ENCODE measurements around the gene SNRNP27. TPM values are rescaled to one million over a fixed set of nuclear protein-coding genes. Genes with fewer than 3 reads are reported as not detected.
"Not testable (repeated sequence)": the region's sequence is repeated elsewhere in the genome, so short reads cannot be mapped to it uniquely, and the experiment has no call there.

SNRNP27 gene
- total RNA-seq, 1 donor from 2014 or later = 16.8 TPM

DNA sequence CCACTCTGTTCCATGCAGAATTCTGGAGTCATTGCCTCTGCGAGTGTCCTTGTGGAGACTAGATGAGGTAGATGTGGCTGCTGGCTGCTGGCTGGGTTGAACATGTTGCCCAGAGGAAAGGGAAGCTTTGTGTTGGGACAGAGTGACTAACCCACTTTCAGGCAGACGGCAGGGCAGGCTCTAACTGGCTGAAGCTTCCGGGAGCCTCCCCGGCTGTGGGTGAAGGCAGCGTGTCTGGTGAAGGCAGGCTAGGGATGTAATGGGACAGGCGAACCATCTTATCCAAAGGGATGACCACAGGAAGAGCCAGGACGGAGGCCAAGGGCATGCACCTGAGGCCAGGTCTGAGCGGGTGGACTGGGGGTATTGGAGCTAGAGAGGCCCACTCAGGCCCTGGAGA lies 51.7 kb downstream of the SNRNP27 start:
- DNase-seq (ENCODE audit: low read depth in 2 of 2) = peak in 1 of 2 donors; percentile 63

DNA sequence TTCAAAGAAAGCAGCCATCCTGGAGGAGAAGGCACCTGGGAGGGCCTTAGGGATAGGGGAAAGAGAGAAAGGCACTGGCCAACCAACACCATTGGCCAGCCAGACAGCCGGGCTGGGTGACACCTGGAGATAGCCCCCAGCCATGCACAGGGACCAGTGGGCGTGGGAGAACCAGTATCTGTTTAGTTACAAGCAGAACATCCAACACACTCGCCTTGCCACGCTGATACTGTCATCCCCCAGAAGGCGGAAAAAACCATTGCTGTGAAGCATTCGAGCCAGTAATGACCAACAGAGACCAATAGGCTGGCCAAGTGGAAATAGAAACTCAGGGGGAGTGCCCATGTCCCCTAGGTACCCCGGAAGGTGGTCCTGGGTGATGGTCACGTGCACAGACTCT lies 52.2 kb downstream of the SNRNP27 start:
- no peak for DNase-seq (ENCODE audit: low read depth in 2 of 2)

DNA sequence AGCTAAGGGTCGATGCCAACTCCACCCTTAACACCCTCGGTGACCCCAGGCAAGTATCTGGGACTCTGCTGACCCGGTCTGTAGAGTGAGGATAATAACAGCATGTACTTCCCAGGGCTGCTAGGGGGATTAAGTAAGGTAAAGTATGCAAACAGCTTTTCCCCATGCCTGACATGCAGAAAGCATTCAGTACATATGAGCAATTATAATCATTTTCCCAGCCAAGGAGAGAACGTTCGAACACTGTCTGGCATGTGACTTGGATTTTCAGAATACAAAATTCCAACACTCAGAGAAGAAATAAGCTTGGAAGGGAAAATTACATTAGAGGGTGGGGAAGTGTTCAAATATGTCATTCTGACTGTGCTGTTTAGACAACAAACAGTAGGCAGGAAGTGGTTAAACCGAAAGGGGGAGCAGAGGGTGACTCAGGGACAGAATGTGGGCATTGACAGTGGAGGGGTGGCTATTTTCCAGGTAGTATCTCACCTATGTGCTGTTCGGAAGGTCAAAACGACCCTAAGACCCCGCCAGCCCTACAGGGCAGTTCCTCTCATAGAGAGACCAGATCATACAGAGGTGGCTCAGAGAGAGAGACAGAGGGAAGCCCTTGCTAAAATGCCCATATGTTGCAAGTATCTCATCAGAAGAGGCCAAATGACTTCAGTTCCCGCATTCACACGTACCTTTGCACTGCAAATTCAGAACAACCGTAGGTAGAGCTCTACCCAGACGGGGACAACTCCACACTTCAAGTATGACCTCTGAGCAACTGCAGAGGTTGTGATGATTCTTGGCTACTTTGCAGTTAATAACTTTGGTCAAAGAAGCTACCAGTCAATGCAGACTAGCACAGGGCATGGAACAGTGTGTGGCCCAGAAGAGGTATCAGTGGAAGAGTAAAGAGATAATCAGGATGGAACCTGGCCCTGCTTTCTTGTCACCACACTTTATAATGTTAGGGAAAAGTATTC lies 52.9 kb downstream of the SNRNP27 start:
- peak; percentile 9 to 60 for DNase-seq (ENCODE audit: low read depth in 2 of 2)

DNA sequence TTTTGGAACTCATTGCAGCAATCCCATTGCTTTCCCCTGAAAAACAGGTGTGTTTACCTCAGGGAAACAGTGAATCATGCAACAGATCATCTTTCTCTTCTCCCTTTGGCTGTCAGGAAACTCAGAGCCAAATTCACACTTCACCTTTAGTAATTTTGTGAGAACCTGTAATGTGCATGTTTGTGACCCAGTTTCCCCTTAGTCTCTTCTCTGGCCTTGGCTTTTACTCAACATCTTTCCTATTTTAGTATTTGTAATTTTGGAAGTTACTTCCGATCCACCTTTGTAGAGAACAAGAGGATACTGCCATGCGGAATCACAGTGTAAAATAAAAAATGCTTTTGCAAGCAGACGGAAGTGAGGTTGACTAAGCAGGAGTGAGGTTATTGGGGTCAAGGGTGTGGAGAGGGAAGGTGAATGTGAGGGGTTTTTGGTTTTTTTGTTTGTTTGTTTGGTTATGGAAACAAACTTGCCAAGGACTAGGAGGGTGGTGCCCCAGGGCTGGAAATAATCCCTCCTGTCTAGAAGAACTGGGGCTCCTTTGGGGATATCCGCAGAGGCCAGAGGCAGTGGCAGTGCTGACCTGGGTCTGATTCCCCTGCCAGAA lies 53.7 kb downstream of the SNRNP27 start:
- no peak for DNase-seq (ENCODE audit: low read depth in 2 of 2)

DNA sequence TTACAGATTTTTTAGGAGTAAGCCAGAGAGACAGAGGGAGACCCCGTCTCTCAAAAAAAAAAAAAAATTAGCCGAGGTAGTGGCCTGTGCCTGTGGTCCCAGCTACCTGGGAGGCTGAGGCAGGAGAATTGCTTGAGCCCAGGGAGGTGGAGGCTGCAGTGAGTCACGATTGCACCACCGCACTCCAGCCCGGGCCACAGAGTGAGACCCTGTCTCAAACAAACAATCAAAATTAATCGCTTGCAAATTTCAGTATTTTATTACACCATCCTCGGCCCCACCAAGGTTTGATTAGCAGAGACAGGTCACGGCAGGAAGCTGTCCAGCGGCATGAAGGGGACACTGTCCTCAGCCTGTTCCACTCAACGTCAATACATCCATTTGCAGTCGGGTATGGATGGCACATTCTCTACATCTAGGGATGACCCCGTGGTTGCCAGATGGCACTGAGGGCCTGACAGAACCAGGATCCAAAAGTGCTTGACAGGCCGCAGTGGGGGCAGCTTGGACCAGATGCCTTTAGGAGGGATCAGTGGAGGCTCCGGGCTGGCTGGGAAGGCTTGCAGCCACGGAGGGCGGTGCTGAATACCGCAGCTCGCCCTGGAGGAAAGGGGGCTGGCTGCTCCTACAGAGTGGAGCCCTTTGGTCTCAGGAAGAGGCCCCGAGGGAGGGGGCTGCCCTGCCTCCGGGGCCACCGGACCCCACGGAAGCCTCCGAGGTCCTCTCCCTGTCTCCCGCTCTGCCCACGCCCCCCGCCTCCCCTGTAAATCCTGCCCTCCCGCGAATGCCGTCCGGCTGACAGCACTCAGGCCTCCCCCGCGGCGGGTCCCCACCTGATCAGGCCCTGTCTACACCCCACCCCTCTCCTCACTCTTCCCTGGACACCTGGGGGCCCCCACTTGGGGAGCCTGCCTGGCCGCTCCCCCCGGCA lies 54.5 kb downstream of the SNRNP27 start:
- no peak for DNase-seq (ENCODE audit: low read depth in 2 of 2)

DNA sequence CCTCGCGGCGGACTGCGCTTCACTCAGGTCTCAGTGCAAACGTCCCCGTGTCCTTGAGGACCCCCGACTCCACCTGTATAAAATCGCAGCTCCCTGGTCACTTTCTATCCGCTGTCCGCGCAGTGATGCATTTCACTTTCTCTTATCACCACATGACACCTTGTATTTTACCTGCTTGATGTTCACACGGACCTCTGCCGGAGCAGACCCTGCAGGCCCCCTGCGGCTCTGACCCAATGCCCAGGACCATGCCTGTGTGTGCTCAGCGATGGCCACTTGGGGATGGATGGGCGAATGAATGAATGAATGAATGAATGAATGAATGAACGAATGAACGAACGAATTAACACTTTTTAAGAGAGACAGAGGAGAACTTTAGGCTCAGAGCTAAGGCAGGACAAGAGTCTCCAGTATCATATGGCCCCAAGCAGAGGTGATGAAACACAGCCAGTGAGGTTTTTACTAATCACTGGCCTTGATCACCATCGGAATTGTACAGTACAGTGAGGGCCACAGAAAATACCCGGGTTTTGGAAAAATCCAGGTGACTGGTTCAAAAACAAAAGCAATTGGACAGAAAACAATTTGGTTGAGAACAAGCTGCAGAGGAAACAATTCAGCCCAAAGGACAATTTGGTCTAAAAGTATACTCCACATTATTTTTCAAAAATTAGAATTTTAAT lies 55.3 kb downstream of the SNRNP27 start:
- DNase-seq (ENCODE audit: low read depth in 2 of 2) = no peak

DNA sequence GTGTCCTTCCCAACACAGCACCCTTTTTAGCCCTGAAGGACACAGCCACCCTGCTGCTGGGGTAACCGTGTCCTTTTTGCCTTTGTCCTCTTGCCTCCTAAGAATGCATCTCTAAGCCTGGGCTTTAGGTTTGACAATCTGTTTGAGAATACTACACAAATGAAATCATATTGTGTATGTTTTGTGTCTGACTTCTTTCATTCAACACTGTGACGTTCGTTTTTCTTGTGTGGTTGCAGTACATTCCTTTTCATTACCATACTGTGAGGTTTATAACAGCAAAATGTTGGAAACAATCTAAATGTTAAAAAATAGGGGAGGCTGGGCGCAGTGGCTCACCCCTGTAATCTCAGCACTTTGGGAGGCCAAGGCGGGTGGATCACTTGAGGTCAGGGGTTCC lies 56.5 kb downstream of the SNRNP27 start:
- DNase-seq (ENCODE audit: low read depth in 2 of 2) = no peak

DNA sequence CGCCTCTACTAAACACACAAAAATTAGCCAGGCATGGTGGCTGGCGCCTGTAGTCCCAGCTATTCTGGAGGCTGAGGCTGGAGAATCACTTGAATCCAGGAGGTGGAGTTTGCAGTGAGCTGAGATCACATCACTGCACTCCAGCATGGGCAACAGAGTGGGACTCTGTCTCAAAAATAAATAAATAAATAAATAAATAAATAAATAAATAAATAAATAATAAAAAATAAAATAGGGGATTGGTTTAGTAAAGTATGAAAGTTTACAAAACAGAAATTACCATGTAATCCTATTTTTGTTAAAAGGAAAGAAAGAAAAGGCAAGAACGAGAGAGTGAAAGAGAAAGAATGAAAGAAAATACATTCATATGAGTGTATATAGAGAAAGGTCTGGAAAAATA lies 56.9 kb downstream of the SNRNP27 start:
- not testable (repeated sequence) for DNase-seq (ENCODE audit: low read depth in 2 of 2)

DNA sequence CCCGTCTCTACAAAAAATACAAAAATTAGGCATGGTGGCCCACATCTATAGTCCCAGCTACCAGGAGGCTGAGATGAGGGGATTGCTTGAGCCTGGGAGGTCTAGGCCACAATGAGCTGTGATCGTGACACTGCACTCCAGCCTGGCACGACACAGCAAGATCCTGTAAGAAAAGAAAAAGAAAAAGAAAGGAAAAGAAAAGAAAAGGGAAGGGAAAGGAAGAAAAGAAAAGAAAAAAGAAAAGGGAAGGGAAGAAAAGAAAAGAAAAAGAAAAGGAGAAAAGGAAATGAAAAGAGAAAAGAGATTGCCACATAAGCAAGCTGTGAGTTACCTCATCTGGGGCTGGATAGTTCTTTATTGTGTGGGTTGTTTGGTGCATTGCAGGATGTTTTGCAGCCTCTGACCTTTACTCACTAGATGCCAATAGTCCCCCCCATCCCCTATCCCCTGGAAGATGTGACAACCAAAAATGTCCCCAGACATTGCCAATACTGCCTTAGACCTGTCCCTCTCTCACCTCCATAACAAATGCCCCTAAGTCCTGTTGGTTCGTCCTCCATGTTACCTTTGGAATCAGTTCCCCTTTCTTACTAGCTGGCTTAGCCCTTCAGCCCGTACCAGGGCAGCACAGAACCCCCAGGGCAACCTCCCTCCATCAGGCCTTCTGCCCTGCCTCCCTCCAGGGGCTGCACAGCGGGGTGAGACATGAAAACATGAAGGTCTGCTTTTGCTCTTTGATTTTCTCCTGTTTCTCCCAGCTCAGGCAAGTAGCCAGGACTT lies 58.8 kb downstream of the SNRNP27 start:
- no peak for DNase-seq (ENCODE audit: low read depth in 2 of 2)

DNA sequence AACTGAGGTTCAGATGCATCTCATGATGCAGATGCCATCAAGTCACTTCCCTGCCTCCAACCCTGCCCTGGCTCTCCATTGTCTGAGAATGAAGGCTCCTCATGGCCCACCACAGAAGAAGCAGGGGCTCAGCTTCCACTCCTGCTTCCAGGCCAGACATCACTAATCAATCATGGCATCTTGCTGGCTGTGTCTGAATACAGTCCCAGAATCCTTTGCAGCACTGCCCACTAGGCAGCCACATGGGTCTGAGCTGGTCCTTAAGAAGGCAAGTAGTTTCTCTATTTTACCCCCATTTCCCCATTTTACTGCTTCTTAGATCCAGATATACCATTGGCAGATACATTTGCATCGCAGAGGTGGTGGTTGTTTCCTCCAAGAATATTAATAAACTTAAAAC lies 60.3 kb downstream of the SNRNP27 start:
- DNase-seq (ENCODE audit: low read depth in 2 of 2) = no peak

Other genes starting within 250 kb of the SNRNP27 start
- gene ANXA4, start 151.8 kb upstream of the SNRNP27 start, total RNA-seq = 40.6 and 51.5 TPM in 2 replicates
- 6.5 and 7.2 TPM in 2 replicates for gene GMCL1, start 64.3 kb upstream of the SNRNP27 start, total RNA-seq
- 2.6 and 4.3 TPM in 2 replicates for gene MXD1, start 21.2 kb downstream of the SNRNP27 start, total RNA-seq
- gene ASPRV1, start 67.7 kb downstream of the SNRNP27 start, total RNA-seq = under 0.01 and 0.25 TPM in 2 replicates
- 35.3 and 71.7 TPM in 2 replicates for gene PCBP1, start 193.5 kb downstream of the SNRNP27 start, total RNA-seq